Neural cell (in vitro differentiated cells): Measurements from ENCODE around the gene ZNF618. TPM values are rescaled to one million over a fixed set of nuclear protein-coding genes. Genes with fewer than 3 reads are reported as not detected.

Experiments
- H2AFZ ChIP-seq: fragments of 200-600, 300-800 bp; sonication (generic), shearing (Covaris generic); 2 replicates; pipeline ENCODE4 v1.6.0; 2014; ENCODE audit warnings: low read depth, mild to moderate bottlenecking, antibody characterized with exemption, low read length, moderate library complexity
- H3F3A ChIP-seq: fragments of 200-600 bp; shearing (Covaris generic); 2 replicates; pipeline ENCODE4 v1.6.1; 2016; ENCODE audit warnings: mild to moderate bottlenecking, moderate library complexity, mixed read lengths, antibody characterized with exemption, low read length; ENCODE audit not compliant: insufficient read depth, poor library complexity, severe bottlenecking
- H3K27ac ChIP-seq: fragments of 200-600, 300-800 bp; sonication (generic), shearing (Covaris generic); 2 replicates; pipeline ENCODE4 v1.5.1; 2014; ENCODE audit warnings: mild to moderate bottlenecking, low read length, moderate library complexity
- H3K27me3 ChIP-seq: fragments of 300-800, 200-600 bp; sonication (generic), shearing (Covaris generic); 2 replicates; pipeline ENCODE4 v1.6.0; 2014; ENCODE audit warnings: mild to moderate bottlenecking, low read depth, low read length, moderate library complexity; ENCODE audit not compliant: insufficient read depth
- H3K36me3 ChIP-seq: fragments of 300-800, 200-600 bp; sonication (generic), shearing (Covaris generic); 2 replicates; pipeline ENCODE4 v1.5.1; 2014; ENCODE audit warnings: mild to moderate bottlenecking, antibody characterized with exemption, low read length, moderate library complexity; ENCODE audit not compliant: insufficient read depth
- H3K4me2 ChIP-seq: fragments of 300-800, 200-600 bp; sonication (generic), shearing (Covaris generic); 2 replicates; pipeline ENCODE4 v1.6.0; 2014; ENCODE audit warnings: mild to moderate bottlenecking, low read length
- H3K4me3 ChIP-seq: fragments of 300-800, 200-600 bp; sonication (generic), shearing (Covaris generic); 2 replicates; pipeline ENCODE4 v1.5.1; 2014; ENCODE audit warnings: mild to moderate bottlenecking, low read length, moderate library complexity
- H3K79me2 ChIP-seq: fragments of 200-600 bp; shearing (Covaris generic); replicated peaks from 2 replicates; pipeline ENCODE4 v1.6.0; 2014; ENCODE audit warnings: mild to moderate bottlenecking, low read length, moderate library complexity; ENCODE audit not compliant: insufficient read depth
- H3K9ac ChIP-seq: fragments of 300-800, 200-600 bp; sonication (generic), shearing (Covaris generic); 2 replicates; pipeline ENCODE4 v1.6.1; 2016; ENCODE audit warnings: mild to moderate bottlenecking, low read length, mixed read lengths
- H3K9me2 ChIP-seq: fragments of 200-600 bp; shearing (Covaris generic); 2 replicates; pipeline ENCODE4 v1.6.1; 2016; ENCODE audit warnings: mild to moderate bottlenecking, low read length, mixed read lengths; ENCODE audit not compliant: insufficient read depth
- H3K9me3 ChIP-seq: fragments of 200-600, 300-800 bp; sonication (generic), shearing (Covaris generic); 2 replicates; pipeline ENCODE4 v1.6.1; 2016; ENCODE audit warnings: mild to moderate bottlenecking, mixed run types, low read length, moderate library complexity, mixed read lengths
- H4K20me1 ChIP-seq: fragments of 200-600 bp; shearing (Covaris generic); 2 replicates; pipeline ENCODE4 v1.6.1; 2016; ENCODE audit warnings: mild to moderate bottlenecking, mixed run types; ENCODE audit not compliant: insufficient read depth
- EP300 ChIP-seq: fragments of 450-650 bp; conservative IDR thresholded peaks from 2 replicates; pipeline ENCODE4 v1.6.1; 2014; ENCODE audit warnings: antibody characterized with exemption, mild to moderate bottlenecking, moderate library complexity; ENCODE audit not compliant: poor library complexity, severe bottlenecking
- EZH2 ChIP-seq: fragments of 200-600, 300-800 bp; shearing (Covaris generic), sonication (generic); IDR thresholded peaks from 2 replicates; pipeline ENCODE4 v1.6.1; 2014; ENCODE audit warnings: antibody characterized with exemption, low read length, borderline replicate concordance, mild to moderate bottlenecking; ENCODE audit not compliant: insufficient read depth, poor library complexity, severe bottlenecking
- MXI1 ChIP-seq: fragments of 450-650 bp; conservative IDR thresholded peaks from 2 replicates; pipeline ENCODE4 v1.6.1; 2014; ENCODE audit warnings: antibody characterized with exemption, mild to moderate bottlenecking; ENCODE audit not compliant: poor library complexity, severe bottlenecking
- POLR2AphosphoS5 ChIP-seq: IDR thresholded peaks from 2 replicates; pipeline ENCODE4 v1.6.1; 2012
- RAD21 ChIP-seq: fragments of 450-650 bp; conservative IDR thresholded peaks from 2 replicates; pipeline ENCODE4 v1.6.1; 2014; ENCODE audit warnings: antibody characterized with exemption, mild to moderate bottlenecking, moderate library complexity
- REST ChIP-seq: IDR thresholded peaks from 2 replicates; pipeline ENCODE4 v1.6.1; 2012; ENCODE audit warnings: borderline replicate concordance
- SMC3 ChIP-seq: fragments of 450-650 bp; conservative IDR thresholded peaks from 2 replicates; pipeline ENCODE4 v1.6.1; 2014; ENCODE audit warnings: antibody characterized with exemption, mild to moderate bottlenecking, moderate library complexity; ENCODE audit not compliant: poor library complexity
- TAF1 ChIP-seq: IDR thresholded peaks from 2 replicates; pipeline ENCODE4 v1.6.1; 2012; ENCODE audit warnings: low read depth
- polyA plus RNA-seq: library from polyadenylated mRNA; depleted of rRNA; stranded (reverse); fragments of >200 nt; gene quantifications from 2 replicates; pipeline ENCODE4 v1.2.3, GENCODE V29; 2014
- TF ChIP-seq, protein P1 (sequence below): fragments of 450-650 bp; IDR thresholded peaks from 2 replicates; pipeline ENCODE4 v1.5.1; 2014; ENCODE audit warnings: antibody characterized with exemption, mild to moderate bottlenecking, moderate library complexity; ENCODE audit not compliant: poor library complexity, severe bottlenecking

The ZNF618 gene
- polyA plus RNA-seq, 1 donor from 2014 or later: 7.1 TPM

DNA sequence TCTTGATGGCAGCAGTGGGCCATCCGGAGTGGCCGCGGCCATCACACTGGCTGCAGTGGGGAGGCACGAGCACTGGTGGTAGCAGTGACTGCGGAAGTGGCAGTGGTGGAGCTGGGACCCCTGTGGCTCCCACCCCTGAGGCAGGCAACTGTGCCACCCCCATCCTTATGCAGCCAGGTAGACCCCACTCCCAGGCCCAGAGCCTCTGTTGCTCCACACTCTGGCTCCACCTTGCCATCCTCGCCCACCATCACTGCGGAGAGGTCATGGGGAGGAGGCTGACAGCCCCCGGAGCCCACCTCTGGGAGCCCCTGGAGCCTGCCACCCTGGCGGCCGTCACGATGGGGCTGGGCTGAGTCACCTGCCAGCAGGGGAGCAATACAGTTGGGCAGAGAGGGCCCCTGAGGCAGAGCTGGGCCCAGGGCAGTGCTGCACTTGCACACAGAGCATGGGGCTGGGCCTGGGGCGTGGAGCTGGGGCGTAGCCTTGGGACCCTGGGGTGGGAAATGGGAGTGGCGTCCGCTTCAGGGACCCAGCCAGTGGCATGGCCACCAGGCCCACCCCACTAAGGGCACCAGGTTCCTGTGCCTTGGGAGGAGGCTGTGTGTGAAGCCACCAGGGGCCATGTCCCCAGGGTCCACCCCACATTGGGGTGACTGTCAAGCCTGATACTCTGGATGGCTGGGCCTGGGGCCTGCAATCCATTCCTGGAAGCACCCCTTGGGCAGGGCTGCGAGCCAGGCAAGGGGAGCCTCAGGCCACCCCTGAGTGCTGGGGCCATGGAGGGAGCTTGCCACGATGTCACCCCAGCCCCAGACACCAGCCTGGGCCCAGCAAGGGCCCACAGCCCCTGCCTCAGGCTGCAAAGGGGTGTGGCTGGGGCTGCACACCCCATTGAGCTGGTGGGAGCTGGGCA lies 194.3 kb downstream of the ZNF618 start:
- H3K4me3 ChIP-seq: no peak overlapping the region
- no peaks in the 10 kb centered on the region for H3K36me3 ChIP-seq
- no peaks in the 10 kb centered on the region for H3K9me2 ChIP-seq
- H3K9ac ChIP-seq: no peak overlapping the region
- H3F3A ChIP-seq: no peaks in the 10 kb centered on the region
- no peaks in the 10 kb centered on the region for H3K27me3 ChIP-seq
- TF ChIP-seq EZH2 (no peak), RAD21 (no peak), MXI1 (no peak), SMC3 (no peak), POLR2AphosphoS5 (no peak), TAF1 (no peak), EP300 (no peak), REST (no peak)
- TF ChIP-seq, protein P1, sequence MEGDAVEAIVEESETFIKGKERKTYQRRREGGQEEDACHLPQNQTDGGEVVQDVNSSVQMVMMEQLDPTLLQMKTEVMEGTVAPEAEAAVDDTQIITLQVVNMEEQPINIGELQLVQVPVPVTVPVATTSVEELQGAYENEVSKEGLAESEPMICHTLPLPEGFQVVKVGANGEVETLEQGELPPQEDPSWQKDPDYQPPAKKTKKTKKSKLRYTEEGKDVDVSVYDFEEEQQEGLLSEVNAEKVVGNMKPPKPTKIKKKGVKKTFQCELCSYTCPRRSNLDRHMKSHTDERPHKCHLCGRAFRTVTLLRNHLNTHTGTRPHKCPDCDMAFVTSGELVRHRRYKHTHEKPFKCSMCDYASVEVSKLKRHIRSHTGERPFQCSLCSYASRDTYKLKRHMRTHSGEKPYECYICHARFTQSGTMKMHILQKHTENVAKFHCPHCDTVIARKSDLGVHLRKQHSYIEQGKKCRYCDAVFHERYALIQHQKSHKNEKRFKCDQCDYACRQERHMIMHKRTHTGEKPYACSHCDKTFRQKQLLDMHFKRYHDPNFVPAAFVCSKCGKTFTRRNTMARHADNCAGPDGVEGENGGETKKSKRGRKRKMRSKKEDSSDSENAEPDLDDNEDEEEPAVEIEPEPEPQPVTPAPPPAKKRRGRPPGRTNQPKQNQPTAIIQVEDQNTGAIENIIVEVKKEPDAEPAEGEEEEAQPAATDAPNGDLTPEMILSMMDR: no peak
- no peaks in the 10 kb centered on the region for H3K79me2 ChIP-seq
- H3K27ac ChIP-seq: no peak overlapping the region
- no peaks in the 10 kb centered on the region for H4K20me1 ChIP-seq
- no peak overlapping the region for H3K4me2 ChIP-seq
- no peak overlapping the region for H2AFZ ChIP-seq
- no peaks in the 10 kb centered on the region for H3K9me3 ChIP-seq

DNA sequence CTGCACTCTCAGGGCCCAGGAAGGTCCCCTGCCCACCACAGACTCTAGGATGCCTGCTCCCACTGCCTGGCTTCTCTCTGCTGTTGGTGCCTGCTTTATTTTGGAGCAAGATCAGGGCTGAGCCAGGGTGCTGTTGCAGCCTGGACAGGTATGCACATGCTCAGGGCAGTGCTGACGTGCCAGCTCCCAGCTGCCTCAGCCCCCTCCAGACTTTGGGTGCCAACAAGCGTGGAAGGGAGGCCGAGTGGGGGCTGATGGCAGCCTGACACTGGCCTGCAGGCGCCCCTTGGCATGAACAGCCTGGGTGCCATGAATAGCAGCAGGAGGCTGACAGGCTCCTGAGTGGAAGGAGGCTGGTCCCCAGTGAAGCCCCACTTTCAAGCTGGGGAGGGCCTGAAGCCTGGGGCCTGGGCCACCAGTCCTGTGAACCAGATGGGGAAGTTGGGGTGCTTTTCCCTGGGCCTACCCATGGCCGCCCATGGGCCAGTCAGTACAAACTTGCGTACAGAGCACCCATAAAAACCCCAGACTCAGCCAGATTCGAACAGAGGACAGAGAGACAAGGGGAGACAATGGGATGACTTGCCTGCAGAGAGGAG lies 195.2 kb downstream of the ZNF618 start:
- Histone ChIP-seq H3K36me3 (no peaks in the 10 kb centered on the region), H3K9ac (no peak overlapping the region), H4K20me1 (no peaks in the 10 kb centered on the region), H3K79me2 (no peaks in the 10 kb centered on the region), H3K4me2 (no peak overlapping the region), H3K9me3 (no peaks in the 10 kb centered on the region), H3K4me3 (no peak overlapping the region), H3K27me3 (no peaks in the 10 kb centered on the region), H3F3A (no peaks in the 10 kb centered on the region), H3K27ac (no peak overlapping the region), H2AFZ (no peak overlapping the region), H3K9me2 (no peaks in the 10 kb centered on the region)
- TF ChIP-seq TAF1 (no peak), MXI1 (no peak), SMC3 (no peak), EP300 (no peak)
